Keratinocyte (primary cell): Measurements from ENCODE around the gene GPR183.

Source experiments
- EZH2 ChIP-seq: IDR thresholded peaks from one replicate; pipeline ENCODE4 v1.6.1; 2012; ENCODE audit warnings: inconsistent platforms, mild to moderate bottlenecking, low read length, moderate library complexity
- TF ChIP-seq, protein P1 (sequence below), 3 experiments: IDR thresholded peaks in 1 of 3; conservative IDR thresholded peaks in 1 of 3; optimal IDR thresholded peaks in 1 of 3; 2 replicates in 2 of 3; 3 replicates in 1 of 3; pipeline versions ENCODE3 to v1.5.1; 2011; ENCODE audit warnings: low read length in 3 of 3, mild to moderate bottlenecking in 3 of 3, moderate library complexity in 2 of 3, control low read depth in 1 of 3, inconsistent platforms in 1 of 3; ENCODE audit not compliant: insufficient read depth in 2 of 3; ENCODE audit errors: extremely low read depth in 1 of 3

- TF ChIP-seq, protein P1, sequence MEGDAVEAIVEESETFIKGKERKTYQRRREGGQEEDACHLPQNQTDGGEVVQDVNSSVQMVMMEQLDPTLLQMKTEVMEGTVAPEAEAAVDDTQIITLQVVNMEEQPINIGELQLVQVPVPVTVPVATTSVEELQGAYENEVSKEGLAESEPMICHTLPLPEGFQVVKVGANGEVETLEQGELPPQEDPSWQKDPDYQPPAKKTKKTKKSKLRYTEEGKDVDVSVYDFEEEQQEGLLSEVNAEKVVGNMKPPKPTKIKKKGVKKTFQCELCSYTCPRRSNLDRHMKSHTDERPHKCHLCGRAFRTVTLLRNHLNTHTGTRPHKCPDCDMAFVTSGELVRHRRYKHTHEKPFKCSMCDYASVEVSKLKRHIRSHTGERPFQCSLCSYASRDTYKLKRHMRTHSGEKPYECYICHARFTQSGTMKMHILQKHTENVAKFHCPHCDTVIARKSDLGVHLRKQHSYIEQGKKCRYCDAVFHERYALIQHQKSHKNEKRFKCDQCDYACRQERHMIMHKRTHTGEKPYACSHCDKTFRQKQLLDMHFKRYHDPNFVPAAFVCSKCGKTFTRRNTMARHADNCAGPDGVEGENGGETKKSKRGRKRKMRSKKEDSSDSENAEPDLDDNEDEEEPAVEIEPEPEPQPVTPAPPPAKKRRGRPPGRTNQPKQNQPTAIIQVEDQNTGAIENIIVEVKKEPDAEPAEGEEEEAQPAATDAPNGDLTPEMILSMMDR (optimal IDR thresholded peaks at IDR 0.05 in 1 of 3, IDR thresholded peaks at IDR 0.05 in 1 of 3, conservative IDR thresholded peaks at IDR 0.05 in 1 of 3; ENCODE audit: extremely low read depth in 1 of 3, insufficient read depth in 2 of 3, low read length in 3 of 3), result no peak
- TF ChIP-seq EZH2, result no peak
These were observed 7.3 kb downstream of the GPR183 start for GRCh38 chr13:99299920-99300341.
